SK-N-SH (cell line): ENCODE results near the gene TNPO2. TPM values are rescaled to one million over a fixed set of nuclear protein-coding genes. Genes with fewer than 3 reads are reported as not detected.
A peak's percentile ranks its signal among the peaks of the same experiment; 100 is the strongest.

Experiments
- CTCF ChIA-PET: fragments of 300-600, 350-600 bp; formaldehyde crosslinking; extraction: SDS; loops from one replicate; lab custom pipeline; 2021; lab: Yijun Ruan, JAX
- POLR2A ChIA-PET: fragments of 350-600 bp; sonication (Branson Sonifier 250); formaldehyde crosslinking; extraction: SDS; loops from one replicate; lab custom pipeline; 2020; ENCODE audit warnings: antibody characterized with exemption, inconsistent platforms; lab: Yijun Ruan, JAX
- DNase-seq: peaks from one replicate; pipeline ENCODE4 v3.0.0; 2012
- H2AFZ ChIP-seq: fragments of 200-600 bp; sonication (generic); 2 replicates; pipeline ENCODE4 v1.8.1; 2016; ENCODE audit warnings: antibody characterized with exemption, mild to moderate bottlenecking, low read depth
- H3F3A ChIP-seq: fragments of 200-600 bp; sonication (generic); replicated peaks from 2 replicates; pipeline ENCODE3; 2016; ENCODE audit warnings: antibody characterized with exemption, mild to moderate bottlenecking; ENCODE audit not compliant: insufficient read depth
- H3K27ac ChIP-seq, 2 experiments: fragments of 200-500 bp in 1 of 2; fragments of 200-600 bp in 1 of 2; sonication (Bioruptor generic) in 1 of 2; sonication (generic), shearing (Covaris generic) in 1 of 2; 2 replicates each; pipeline versions ENCODE4 v1.5.1 to v1.6.1; 2014 to 2016; ENCODE audit warnings: low read depth in 2 of 2, inconsistent platforms in 1 of 2, low read length in 1 of 2, mild to moderate bottlenecking in 1 of 2, mixed read lengths in 1 of 2
- H3K27me3 ChIP-seq: fragments of 200-600 bp; sonication (generic), shearing (Covaris generic); 2 replicates; pipeline ENCODE4 v1.6.1; 2016; ENCODE audit warnings: mixed run types; ENCODE audit not compliant: insufficient read depth
- H3K36me3 ChIP-seq, 2 experiments: fragments of 200-500 bp in 1 of 2; fragments of 200-600 bp in 1 of 2; sonication (Bioruptor generic) in 1 of 2; sonication (generic) in 1 of 2; replicated peaks in 1 of 2; 2 replicates each; pipeline versions ENCODE3 to v1.5.1; 2014 to 2016; ENCODE audit warnings: low read length in 1 of 2, mild to moderate bottlenecking in 1 of 2; ENCODE audit not compliant: insufficient read depth in 2 of 2, control insufficient read depth in 1 of 2
- H3K4me1 ChIP-seq, 2 experiments: fragments of 200-500 bp in 1 of 2; fragments of 200-600 bp in 1 of 2; sonication (Bioruptor generic) in 1 of 2; sonication (generic), shearing (Covaris generic) in 1 of 2; 2 replicates each; pipeline versions ENCODE4 v1.5.1 to v1.6.1; 2014 to 2016; ENCODE audit warnings: low read depth in 1 of 2, low read length in 1 of 2, mixed run types in 1 of 2; ENCODE audit not compliant: insufficient read depth in 2 of 2, control insufficient read depth in 1 of 2
- H3K4me2 ChIP-seq: fragments of 200-600 bp; sonication (generic), shearing (Covaris generic); 2 replicates; pipeline ENCODE4 v1.6.1; 2017; ENCODE audit warnings: mixed run types
- H3K4me3 ChIP-seq, 2 experiments: fragments of 200-500 bp in 1 of 2; fragments of 200-600 bp in 1 of 2; sonication (Bioruptor generic) in 1 of 2; sonication (generic), shearing (Covaris generic) in 1 of 2; 2 replicates each; pipeline versions ENCODE4 v1.5.1 to v1.8.1; 2014 to 2016; ENCODE audit warnings: low read depth in 2 of 2, inconsistent platforms in 1 of 2, low read length in 1 of 2, mild to moderate bottlenecking in 1 of 2, mixed read lengths in 1 of 2, moderate library complexity in 1 of 2
- H3K79me2 ChIP-seq: fragments of 200-600 bp; sonication (generic); 2 replicates; pipeline ENCODE4 v1.8.1; 2017; ENCODE audit warnings: mild to moderate bottlenecking; ENCODE audit not compliant: insufficient read depth
- H3K9ac ChIP-seq: fragments of 200-600 bp; sonication (generic); 2 replicates; pipeline ENCODE4 v1.6.1; 2017; ENCODE audit warnings: mixed run types
- H3K9me2 ChIP-seq: fragments of 200-600 bp; sonication (generic); 2 replicates; pipeline ENCODE4 v1.6.1; 2017; ENCODE audit warnings: mixed run types
- H3K9me3 ChIP-seq: fragments of 200-600 bp; sonication (generic); 2 replicates; pipeline ENCODE4 v1.6.1; 2017; ENCODE audit warnings: mixed run types, mild to moderate bottlenecking, moderate library complexity
- H4K20me1 ChIP-seq: fragments of 200-600 bp; sonication (generic); 2 replicates; pipeline ENCODE4 v1.6.1; 2017; ENCODE audit warnings: mild to moderate bottlenecking, mixed run types; ENCODE audit not compliant: insufficient read depth
- ELF1 ChIP-seq: IDR thresholded peaks from 2 replicates; pipeline ENCODE4 v1.4.0; 2012
- EP300 ChIP-seq, 2 experiments: IDR thresholded peaks; 2 replicates each; pipeline versions ENCODE4 v1.4.0 to v1.6.1; 2012; ENCODE audit warnings: borderline replicate concordance in 1 of 2, low read depth in 1 of 2, low read length in 1 of 2
- FOXJ3 ChIP-seq: sonication (generic); formaldehyde crosslinking; IDR thresholded peaks from 2 replicates; pipeline ENCODE4 v1.5.1; 2020; ENCODE audit warnings: mild to moderate bottlenecking, missing genetic modification reagents
- FOXM1 ChIP-seq: IDR thresholded peaks from 2 replicates; pipeline ENCODE4 v1.4.0; 2012; ENCODE audit warnings: low read depth, mild to moderate bottlenecking
- GATA2 ChIP-seq: sonication (generic); formaldehyde crosslinking; IDR thresholded peaks from 2 replicates; pipeline ENCODE4 v1.5.0; 2020; ENCODE audit warnings: mild to moderate bottlenecking, missing genetic modification reagents
- NFIC ChIP-seq: IDR thresholded peaks from 2 replicates; pipeline ENCODE4 v1.4.0; 2012; ENCODE audit warnings: borderline replicate concordance
- NRF1 ChIP-seq: IDR thresholded peaks from 2 replicates; pipeline ENCODE4 v1.6.1; 2012; ENCODE audit warnings: low read depth, mild to moderate bottlenecking, low read length
- POLR2AphosphoS5 ChIP-seq: IDR thresholded peaks from 2 replicates; pipeline ENCODE4 v1.6.1; 2012; ENCODE audit warnings: low read depth, low read length
- RAD21 ChIP-seq: IDR thresholded peaks from 2 replicates; pipeline ENCODE4 v1.6.1; 2012; ENCODE audit warnings: mild to moderate bottlenecking, low read length
- SIN3A ChIP-seq: IDR thresholded peaks from 2 replicates; pipeline ENCODE4 v1.6.1; 2012; ENCODE audit warnings: low read depth, mild to moderate bottlenecking, low read length, moderate library complexity, borderline replicate concordance
- TEAD4 ChIP-seq: IDR thresholded peaks from 2 replicates; pipeline ENCODE4 v1.4.0; 2012; ENCODE audit warnings: mild to moderate bottlenecking, borderline replicate concordance; ENCODE audit not compliant: insufficient read depth
- WGBS: methylation state at CpG from one replicate; pipeline ENCODE4 v1.1.6; 2017; ENCODE audit warnings: low lambda C conversion rate; 5-methylcytosine and 5-hydroxymethylcytosine counted together
- polyA plus RNA-seq, 3 experiments: library from polyadenylated mRNA; depleted of rRNA; stranded (reverse); fragments of >200 nt; gene quantifications; 2 replicates each; pipeline ENCODE4 v1.2.3, GENCODE V29; 2012
- TF ChIP-seq, protein P1 (sequence below): IDR thresholded peaks from 2 replicates; pipeline ENCODE4 v1.6.1; 2012; ENCODE audit warnings: mild to moderate bottlenecking, low read depth, low read length, moderate library complexity
- TF ChIP-seq, protein P2 (sequence below): fragments of 200-600 bp; sonication (generic); IDR thresholded peaks from 2 replicates; pipeline ENCODE4 v1.6.1; 2017; ENCODE audit warnings: antibody characterized with exemption, mild to moderate bottlenecking, moderate library complexity
- TF ChIP-seq, protein P3 (sequence below): fragments of 150-350 bp; IDR thresholded peaks from 2 replicates; pipeline ENCODE4 v1.6.1; 2017; ENCODE audit warnings: antibody characterized with exemption, low read length, low read depth, borderline replicate concordance

The TNPO2 gene
- polyA plus RNA-seq, 1 of the 3 experiments (the other 2 are of a cell fraction) = 82.4 TPM

DNA sequence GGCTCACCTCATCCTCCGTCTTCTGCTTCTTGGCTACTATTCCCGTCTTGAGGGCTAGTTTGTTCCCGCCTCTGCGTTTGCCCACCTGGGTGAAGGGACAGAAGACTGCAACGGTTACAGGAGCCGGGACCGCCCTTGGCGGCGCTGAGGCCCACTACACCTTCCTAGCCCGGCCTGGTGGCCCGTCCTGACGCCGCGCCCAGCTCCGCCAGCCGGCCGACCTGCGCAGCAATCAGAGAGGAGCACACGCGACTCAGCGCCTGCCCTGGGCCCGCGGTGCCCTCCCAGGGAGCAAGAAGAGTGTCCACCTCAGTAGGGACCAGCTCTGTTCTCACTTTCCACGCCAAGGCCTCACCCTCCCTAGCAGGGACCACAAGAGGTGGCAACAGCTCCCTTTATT lies 7.6 kb upstream of the TNPO2 start:
- no peak for TF ChIP-seq TEAD4
- TF ChIP-seq NFIC = no peak
- TF ChIP-seq POLR2AphosphoS5 = no peak
- TF ChIP-seq, protein P1, sequence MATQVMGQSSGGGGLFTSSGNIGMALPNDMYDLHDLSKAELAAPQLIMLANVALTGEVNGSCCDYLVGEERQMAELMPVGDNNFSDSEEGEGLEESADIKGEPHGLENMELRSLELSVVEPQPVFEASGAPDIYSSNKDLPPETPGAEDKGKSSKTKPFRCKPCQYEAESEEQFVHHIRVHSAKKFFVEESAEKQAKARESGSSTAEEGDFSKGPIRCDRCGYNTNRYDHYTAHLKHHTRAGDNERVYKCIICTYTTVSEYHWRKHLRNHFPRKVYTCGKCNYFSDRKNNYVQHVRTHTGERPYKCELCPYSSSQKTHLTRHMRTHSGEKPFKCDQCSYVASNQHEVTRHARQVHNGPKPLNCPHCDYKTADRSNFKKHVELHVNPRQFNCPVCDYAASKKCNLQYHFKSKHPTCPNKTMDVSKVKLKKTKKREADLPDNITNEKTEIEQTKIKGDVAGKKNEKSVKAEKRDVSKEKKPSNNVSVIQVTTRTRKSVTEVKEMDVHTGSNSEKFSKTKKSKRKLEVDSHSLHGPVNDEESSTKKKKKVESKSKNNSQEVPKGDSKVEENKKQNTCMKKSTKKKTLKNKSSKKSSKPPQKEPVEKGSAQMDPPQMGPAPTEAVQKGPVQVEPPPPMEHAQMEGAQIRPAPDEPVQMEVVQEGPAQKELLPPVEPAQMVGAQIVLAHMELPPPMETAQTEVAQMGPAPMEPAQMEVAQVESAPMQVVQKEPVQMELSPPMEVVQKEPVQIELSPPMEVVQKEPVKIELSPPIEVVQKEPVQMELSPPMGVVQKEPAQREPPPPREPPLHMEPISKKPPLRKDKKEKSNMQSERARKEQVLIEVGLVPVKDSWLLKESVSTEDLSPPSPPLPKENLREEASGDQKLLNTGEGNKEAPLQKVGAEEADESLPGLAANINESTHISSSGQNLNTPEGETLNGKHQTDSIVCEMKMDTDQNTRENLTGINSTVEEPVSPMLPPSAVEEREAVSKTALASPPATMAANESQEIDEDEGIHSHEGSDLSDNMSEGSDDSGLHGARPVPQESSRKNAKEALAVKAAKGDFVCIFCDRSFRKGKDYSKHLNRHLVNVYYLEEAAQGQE = no peak
- TF ChIP-seq, protein P2, sequence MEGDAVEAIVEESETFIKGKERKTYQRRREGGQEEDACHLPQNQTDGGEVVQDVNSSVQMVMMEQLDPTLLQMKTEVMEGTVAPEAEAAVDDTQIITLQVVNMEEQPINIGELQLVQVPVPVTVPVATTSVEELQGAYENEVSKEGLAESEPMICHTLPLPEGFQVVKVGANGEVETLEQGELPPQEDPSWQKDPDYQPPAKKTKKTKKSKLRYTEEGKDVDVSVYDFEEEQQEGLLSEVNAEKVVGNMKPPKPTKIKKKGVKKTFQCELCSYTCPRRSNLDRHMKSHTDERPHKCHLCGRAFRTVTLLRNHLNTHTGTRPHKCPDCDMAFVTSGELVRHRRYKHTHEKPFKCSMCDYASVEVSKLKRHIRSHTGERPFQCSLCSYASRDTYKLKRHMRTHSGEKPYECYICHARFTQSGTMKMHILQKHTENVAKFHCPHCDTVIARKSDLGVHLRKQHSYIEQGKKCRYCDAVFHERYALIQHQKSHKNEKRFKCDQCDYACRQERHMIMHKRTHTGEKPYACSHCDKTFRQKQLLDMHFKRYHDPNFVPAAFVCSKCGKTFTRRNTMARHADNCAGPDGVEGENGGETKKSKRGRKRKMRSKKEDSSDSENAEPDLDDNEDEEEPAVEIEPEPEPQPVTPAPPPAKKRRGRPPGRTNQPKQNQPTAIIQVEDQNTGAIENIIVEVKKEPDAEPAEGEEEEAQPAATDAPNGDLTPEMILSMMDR = no peak
- no peak for TF ChIP-seq RAD21
- TF ChIP-seq FOXJ3 (CRISPR knock-in tag) = no peak
- no peak for TF ChIP-seq NRF1
- TF ChIP-seq, protein P3, sequence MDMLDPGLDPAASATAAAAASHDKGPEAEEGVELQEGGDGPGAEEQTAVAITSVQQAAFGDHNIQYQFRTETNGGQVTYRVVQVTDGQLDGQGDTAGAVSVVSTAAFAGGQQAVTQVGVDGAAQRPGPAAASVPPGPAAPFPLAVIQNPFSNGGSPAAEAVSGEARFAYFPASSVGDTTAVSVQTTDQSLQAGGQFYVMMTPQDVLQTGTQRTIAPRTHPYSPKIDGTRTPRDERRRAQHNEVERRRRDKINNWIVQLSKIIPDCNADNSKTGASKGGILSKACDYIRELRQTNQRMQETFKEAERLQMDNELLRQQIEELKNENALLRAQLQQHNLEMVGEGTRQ = no peak
- no peak for TF ChIP-seq GATA2 (CRISPR knock-in tag)
- TF ChIP-seq FOXM1 = no peak
- no peak for TF ChIP-seq ELF1
- no peak for TF ChIP-seq SIN3A
- TF ChIP-seq EP300 (IDR thresholded peaks at IDR 0.05; ENCODE audit: borderline replicate concordance in 1 of 2, low read depth in 1 of 2, low read length in 1 of 2) = no peak
- Histone ChIP-seq H3F3A (peaks cover 37% of the 10 kb centered on the region), H4K20me1 (peaks cover 39% of the 10 kb centered on the region), H3K79me2 (peaks cover 58% of the 10 kb centered on the region), H3K9me3 (no peaks in the 10 kb centered on the region), H3K4me2 (0 out of 2 replicates have a peak overlapping the region, but pooled peaks have one; percentile 15), H3K36me3 (peaks cover 22 to 26% of the 10 kb centered on the region in 2 experiments), H3K27ac (no peak overlapping the region), H3K4me3 (no peak overlapping the region), H3K9ac (no peak overlapping the region), H3K9me2 (no peaks in the 10 kb centered on the region), H3K4me1 (peaks cover 11 to 17% of the 10 kb centered on the region in 2 experiments; a peak in 1 of 4 replicates), H3K27me3 (no peaks in the 10 kb centered on the region), H2AFZ (no peak overlapping the region)
- ChIA-PET POLR2A (interaction anchor here (1.1 kb wide), 1 partner anchor 8 kb away, joined by 3 read pairs; no protein-coding TSS in a partner anchor), CTCF (interaction anchor here (3.1 to 23.9 kb wide), 3 partner anchors 8 to 64 kb away, joined by 19 to 273 read pairs (median 25); partner anchors contain the start of gene TNPO2)
- 92% methylated on average over 9 of the region's 24 CpGs for WGBS
- no peak for DNase-seq
